ENCODE results near the gene RNU1-4.
"Not testable (repeated sequence)": the region's sequence is repeated elsewhere in the genome, so short reads cannot be mapped to it uniquely, and the experiment has no call there.

RNU1-4 gene

GRCh38 chr1:16699440-16699839 lies 40.9 kb upstream of the RNU1-4 start:
- not testable (repeated sequence) for H3K4me3 ChIP-seq (ENCODE audit: low read length); H3K27ac ChIP-seq (ENCODE audit: low read length); H3K9me3 ChIP-seq (ENCODE audit: insufficient read depth, low read length); H4K20me1 ChIP-seq (ENCODE audit: insufficient read depth, low read length); H2AFZ ChIP-seq (ENCODE audit: low read depth, low read length); H3K4me1 ChIP-seq (ENCODE audit: low read length); H3K36me3 ChIP-seq (replicated peaks; ENCODE audit: low read depth, low read length); H3K4me2 ChIP-seq (ENCODE audit: low read length); H3K9ac ChIP-seq (ENCODE audit: low read length); H3K79me2 ChIP-seq (ENCODE audit: low read length); H3K27me3 ChIP-seq (ENCODE audit: low read depth, low read length)

GRCh38 chr1:16700138-16700895 lies 40.0 kb upstream of the RNU1-4 start:
- H3K4me1 ChIP-seq (ENCODE audit: low read length); H3K27me3 ChIP-seq (ENCODE audit: low read depth, low read length): not testable (repeated sequence)

DNA sequence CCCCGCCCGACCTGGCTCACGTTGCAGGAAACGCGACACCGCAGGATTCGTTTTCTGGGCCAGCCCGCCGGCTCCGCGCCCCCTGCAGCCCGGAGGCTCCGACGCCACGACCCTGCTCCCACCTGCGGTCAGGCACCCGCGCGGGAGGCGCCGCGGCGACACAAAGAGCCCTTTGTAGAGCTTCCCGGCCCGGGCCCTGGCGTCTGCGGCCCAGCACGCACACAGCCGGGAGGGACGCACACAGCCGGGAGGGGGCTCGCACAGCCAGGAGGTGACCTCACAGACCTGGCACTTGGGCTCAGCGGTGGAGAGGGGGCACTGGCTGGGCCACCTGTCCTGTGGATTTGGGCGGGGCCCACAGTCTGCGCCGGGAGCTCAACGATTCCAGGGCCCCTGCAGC lies 39.1 kb upstream of the RNU1-4 start:
- H3K36me3 ChIP-seq (replicated peaks; ENCODE audit: low read depth, low read length); H3K27ac ChIP-seq (ENCODE audit: low read length); H3K4me1 ChIP-seq (ENCODE audit: low read length); H4K20me1 ChIP-seq (ENCODE audit: insufficient read depth, low read length); H3K79me2 ChIP-seq (ENCODE audit: low read length); H3K9me3 ChIP-seq (ENCODE audit: insufficient read depth, low read length); H3K4me3 ChIP-seq (ENCODE audit: low read length); H2AFZ ChIP-seq (ENCODE audit: low read depth, low read length); H3K4me2 ChIP-seq (ENCODE audit: low read length); H3K9ac ChIP-seq (ENCODE audit: low read length); H3K27me3 ChIP-seq (ENCODE audit: low read depth, low read length): not testable (repeated sequence)

More at GRCh38 chr1:16700138-16700895, 40.0 kb upstream of the RNU1-4 start:
- not testable (repeated sequence) for H3K9ac ChIP-seq (ENCODE audit: low read length); H3K36me3 ChIP-seq (replicated peaks; ENCODE audit: low read depth, low read length); H3K4me3 ChIP-seq (ENCODE audit: low read length); H3K9me3 ChIP-seq (ENCODE audit: insufficient read depth, low read length); H3K79me2 ChIP-seq (ENCODE audit: low read length); H4K20me1 ChIP-seq (ENCODE audit: insufficient read depth, low read length); H3K27ac ChIP-seq (ENCODE audit: low read length); H2AFZ ChIP-seq (ENCODE audit: low read depth, low read length); H3K4me2 ChIP-seq (ENCODE audit: low read length)

GRCh38 chr1:16702280-16702679 lies 38.0 kb upstream of the RNU1-4 start:
- not testable (repeated sequence) for H3K27ac ChIP-seq (ENCODE audit: low read length); H3K36me3 ChIP-seq (replicated peaks; ENCODE audit: low read depth, low read length); H2AFZ ChIP-seq (ENCODE audit: low read depth, low read length); H3K4me1 ChIP-seq (ENCODE audit: low read length); H3K9ac ChIP-seq (ENCODE audit: low read length); H3K27me3 ChIP-seq (ENCODE audit: low read depth, low read length); H4K20me1 ChIP-seq (ENCODE audit: insufficient read depth, low read length); H3K79me2 ChIP-seq (ENCODE audit: low read length); H3K4me3 ChIP-seq (ENCODE audit: low read length); H3K4me2 ChIP-seq (ENCODE audit: low read length); H3K9me3 ChIP-seq (ENCODE audit: insufficient read depth, low read length)

- H3K9me3 ChIP-seq (ENCODE audit: insufficient read depth, low read length); H3K4me1 ChIP-seq (ENCODE audit: low read length); H4K20me1 ChIP-seq (ENCODE audit: insufficient read depth, low read length); H3K9ac ChIP-seq (ENCODE audit: low read length); H3K4me2 ChIP-seq (ENCODE audit: low read length); H3K4me3 ChIP-seq (ENCODE audit: low read length); H3K79me2 ChIP-seq (ENCODE audit: low read length); H3K27ac ChIP-seq (ENCODE audit: low read length); H3K27me3 ChIP-seq (ENCODE audit: low read depth, low read length); H3K36me3 ChIP-seq (replicated peaks; ENCODE audit: low read depth, low read length); H2AFZ ChIP-seq (ENCODE audit: low read depth, low read length): not testable (repeated sequence)
Observed at GRCh38 chr1:16703141-16703540, 37.2 kb upstream of the RNU1-4 start.

DNA sequence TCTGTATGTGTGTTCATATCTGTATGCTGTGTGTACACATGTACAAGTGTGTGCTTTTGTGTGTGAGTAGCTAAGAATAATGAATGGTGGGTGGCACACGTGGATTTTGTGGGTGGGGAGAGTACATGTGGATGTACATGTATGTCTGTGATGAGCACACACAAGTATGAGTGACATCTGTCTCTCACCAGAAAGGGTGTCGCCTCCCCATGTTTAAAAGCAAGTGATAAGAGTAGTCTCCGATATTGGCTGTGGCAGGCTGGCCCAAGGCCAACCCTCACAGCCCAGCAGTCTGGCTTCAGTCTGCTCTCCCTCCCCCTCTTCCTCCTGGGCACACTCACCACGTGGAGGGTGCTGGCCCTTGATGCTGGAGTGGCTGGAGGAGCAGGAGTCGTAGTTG lies 36.7 kb upstream of the RNU1-4 start:
- H3K4me2 ChIP-seq (ENCODE audit: low read length); H3K9ac ChIP-seq (ENCODE audit: low read length); H3K9me3 ChIP-seq (ENCODE audit: insufficient read depth, low read length); H3K36me3 ChIP-seq (replicated peaks; ENCODE audit: low read depth, low read length); H2AFZ ChIP-seq (ENCODE audit: low read depth, low read length); H3K79me2 ChIP-seq (ENCODE audit: low read length); H3K27ac ChIP-seq (ENCODE audit: low read length); H3K4me1 ChIP-seq (ENCODE audit: low read length); H4K20me1 ChIP-seq (ENCODE audit: insufficient read depth, low read length); H3K27me3 ChIP-seq (ENCODE audit: low read depth, low read length); H3K4me3 ChIP-seq (ENCODE audit: low read length): not testable (repeated sequence)

DNA sequence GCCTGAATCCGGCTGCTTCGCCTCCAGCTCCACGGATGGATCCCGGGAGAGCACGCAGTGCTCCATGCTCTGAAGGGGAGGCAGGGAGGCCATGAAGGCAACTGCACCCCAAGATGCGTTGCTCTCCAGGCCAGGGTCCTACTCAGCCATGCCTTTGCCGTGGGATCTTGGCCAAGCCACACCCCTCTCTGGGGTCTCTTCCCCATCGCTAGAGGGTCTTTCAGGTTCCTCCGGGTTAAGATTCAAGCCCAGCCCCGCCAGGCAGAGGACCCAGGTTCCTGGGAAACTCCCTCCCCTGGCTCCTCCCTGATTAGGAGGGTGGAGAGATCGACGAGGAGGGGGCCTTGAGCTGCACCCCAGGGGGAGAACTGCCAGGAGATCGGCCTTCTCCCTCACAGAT lies 36.2 kb upstream of the RNU1-4 start:
- not testable (repeated sequence) for H4K20me1 ChIP-seq (ENCODE audit: insufficient read depth, low read length); H3K4me2 ChIP-seq (ENCODE audit: low read length); H2AFZ ChIP-seq (ENCODE audit: low read depth, low read length); H3K27ac ChIP-seq (ENCODE audit: low read length); H3K79me2 ChIP-seq (ENCODE audit: low read length); H3K4me1 ChIP-seq (ENCODE audit: low read length); H3K9me3 ChIP-seq (ENCODE audit: insufficient read depth, low read length); H3K27me3 ChIP-seq (ENCODE audit: low read depth, low read length); H3K36me3 ChIP-seq (replicated peaks; ENCODE audit: low read depth, low read length); H3K9ac ChIP-seq (ENCODE audit: low read length); H3K4me3 ChIP-seq (ENCODE audit: low read length)

DNA sequence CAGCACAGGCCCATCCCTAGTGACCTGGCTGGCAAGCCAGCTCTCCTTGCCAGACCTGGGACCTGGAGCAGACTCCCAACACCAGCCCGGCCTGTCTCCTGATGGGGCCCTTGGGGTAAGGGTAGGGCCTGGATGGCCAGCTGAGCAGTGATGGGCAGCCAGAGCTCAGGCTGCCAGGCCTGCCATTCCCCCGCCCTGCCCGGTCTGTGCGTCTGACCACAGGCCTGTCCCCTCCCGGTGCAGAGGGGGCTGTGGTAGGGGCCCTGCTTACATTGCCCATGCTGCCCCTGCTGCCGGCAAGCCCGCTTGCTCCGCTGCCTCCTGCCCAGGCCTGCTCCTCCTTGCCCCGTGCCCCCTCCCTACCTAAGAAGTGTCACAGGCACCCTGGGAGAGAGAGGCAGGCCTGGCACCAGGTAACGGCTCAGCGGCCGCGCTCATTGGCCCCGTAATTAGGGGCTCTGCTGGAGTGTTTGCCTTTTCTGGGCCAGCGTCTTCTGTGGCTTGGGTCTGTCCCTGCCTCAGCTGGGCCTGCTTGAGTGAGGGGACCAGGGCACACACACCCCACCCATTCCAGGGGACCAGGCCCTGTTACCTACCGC lies 35.7 kb upstream of the RNU1-4 start:
- not testable (repeated sequence) for H3K27me3 ChIP-seq (ENCODE audit: low read depth, low read length); H3K27ac ChIP-seq (ENCODE audit: low read length); H3K79me2 ChIP-seq (ENCODE audit: low read length); H3K9ac ChIP-seq (ENCODE audit: low read length); H3K4me1 ChIP-seq (ENCODE audit: low read length); H2AFZ ChIP-seq (ENCODE audit: low read depth, low read length); H3K36me3 ChIP-seq (replicated peaks; ENCODE audit: low read depth, low read length); H3K4me2 ChIP-seq (ENCODE audit: low read length); H3K4me3 ChIP-seq (ENCODE audit: low read length); H4K20me1 ChIP-seq (ENCODE audit: insufficient read depth, low read length); H3K9me3 ChIP-seq (ENCODE audit: insufficient read depth, low read length)

GRCh38 chr1:16706302-16706701 lies 34.0 kb upstream of the RNU1-4 start:
- not testable (repeated sequence) for H3K27me3 ChIP-seq (ENCODE audit: low read depth, low read length); H3K4me3 ChIP-seq (ENCODE audit: low read length)

More at GRCh38 chr1:16706302-16706701, 34.0 kb upstream of the RNU1-4 start:
- H3K36me3 ChIP-seq (replicated peaks; ENCODE audit: low read depth, low read length); H2AFZ ChIP-seq (ENCODE audit: low read depth, low read length); H4K20me1 ChIP-seq (ENCODE audit: insufficient read depth, low read length); H3K9ac ChIP-seq (ENCODE audit: low read length); H3K27ac ChIP-seq (ENCODE audit: low read length); H3K79me2 ChIP-seq (ENCODE audit: low read length); H3K4me1 ChIP-seq (ENCODE audit: low read length); H3K4me2 ChIP-seq (ENCODE audit: low read length); H3K9me3 ChIP-seq (ENCODE audit: insufficient read depth, low read length): not testable (repeated sequence)

All from OCI-LY3 (cell line).